ENCODE data around the gene AKT3.
"Not testable (repeated sequence)": the region's sequence is repeated elsewhere in the genome, so short reads cannot be mapped to it uniquely, and the experiment has no call there.

Gene AKT3

GRCh38 chr1:243850202-243850451 lies at the start of gene AKT3:
Gene AKT3 (minus strand): TSS chr1:243850243. CDS start chr1:243843170, 7,073 bp downstream.
- peak in 1 of 2 experiments; percentile 83 for DNase-seq

- DNase-seq: no peak
These were observed 48.2 kb upstream of the AKT3 start for GRCh38 chr1:243898278-243898677.

- DNase-seq: no peak
These were observed 46.3 kb upstream of the AKT3 start for GRCh38 chr1:243896313-243896712.

- DNase-seq: no peak
These were observed 42.4 kb upstream of the AKT3 start for GRCh38 chr1:243892456-243892855.

GRCh38 chr1:243890576-243890975 lies 40.5 kb upstream of the AKT3 start:
- DNase-seq: no peak

GRCh38 chr1:243885806-243886205 lies 35.8 kb upstream of the AKT3 start:
- DNase-seq: no peak

- no peak for DNase-seq
These were observed 34.6 kb upstream of the AKT3 start for GRCh38 chr1:243884603-243885002.

- no peak for DNase-seq
These were observed 33.5 kb upstream of the AKT3 start for GRCh38 chr1:243883551-243883950.

- DNase-seq: no peak
These were observed 32.2 kb upstream of the AKT3 start for GRCh38 chr1:243882276-243882675.

- DNase-seq: not testable (repeated sequence)
These were observed 27.0 kb upstream of the AKT3 start for GRCh38 chr1:243877058-243877457.

- DNase-seq: no peak
These were observed 5.7 kb upstream of the AKT3 start for GRCh38 chr1:243855616-243856318.

GRCh38 chr1:243851765-243852164 lies 1.7 kb upstream of the AKT3 start:
- DNase-seq: no peak

- no peak for DNase-seq
These were observed 1.3 kb upstream of the AKT3 start for GRCh38 chr1:243851257-243851756.

- DNase-seq: peak; percentile 31 to 84
These were observed 611 bp upstream of the AKT3 start for GRCh38 chr1:243850452-243851256.

GRCh38 chr1:243849421-243850201 lies 432 bp downstream of the AKT3 start:
- DNase-seq: peak; percentile 77 to 83

GRCh38 chr1:243848858-243849420 lies 1.1 kb downstream of the AKT3 start:
- peak in 1 of 2 experiments; percentile 23 for DNase-seq

- no peak for DNase-seq
These were observed 1.7 kb downstream of the AKT3 start for GRCh38 chr1:243848165-243848857.

GRCh38 chr1:243846761-243847160 lies 3.3 kb downstream of the AKT3 start:
- no peak for DNase-seq

GRCh38 chr1:243845888-243846287 lies 4.2 kb downstream of the AKT3 start:
- no peak for DNase-seq

GRCh38 chr1:243844186-243844585 lies 5.9 kb downstream of the AKT3 start:
- DNase-seq: no peak

- peak; percentile 8 for DNase-seq
These were observed 7.0 kb downstream of the AKT3 start for GRCh38 chr1:243842978-243843511.

GRCh38 chr1:243842161-243842560 lies 7.9 kb downstream of the AKT3 start:
- no peak for DNase-seq

All from activated CD4-positive, alpha-beta T cell treated with anti-CD3 and anti-CD28 coated beads, Interleukin-2, amount 50 U/mL, for 4 hours (primary cell).